ENCODE measurements around the gene USP47.

The USP47 gene

DNA sequence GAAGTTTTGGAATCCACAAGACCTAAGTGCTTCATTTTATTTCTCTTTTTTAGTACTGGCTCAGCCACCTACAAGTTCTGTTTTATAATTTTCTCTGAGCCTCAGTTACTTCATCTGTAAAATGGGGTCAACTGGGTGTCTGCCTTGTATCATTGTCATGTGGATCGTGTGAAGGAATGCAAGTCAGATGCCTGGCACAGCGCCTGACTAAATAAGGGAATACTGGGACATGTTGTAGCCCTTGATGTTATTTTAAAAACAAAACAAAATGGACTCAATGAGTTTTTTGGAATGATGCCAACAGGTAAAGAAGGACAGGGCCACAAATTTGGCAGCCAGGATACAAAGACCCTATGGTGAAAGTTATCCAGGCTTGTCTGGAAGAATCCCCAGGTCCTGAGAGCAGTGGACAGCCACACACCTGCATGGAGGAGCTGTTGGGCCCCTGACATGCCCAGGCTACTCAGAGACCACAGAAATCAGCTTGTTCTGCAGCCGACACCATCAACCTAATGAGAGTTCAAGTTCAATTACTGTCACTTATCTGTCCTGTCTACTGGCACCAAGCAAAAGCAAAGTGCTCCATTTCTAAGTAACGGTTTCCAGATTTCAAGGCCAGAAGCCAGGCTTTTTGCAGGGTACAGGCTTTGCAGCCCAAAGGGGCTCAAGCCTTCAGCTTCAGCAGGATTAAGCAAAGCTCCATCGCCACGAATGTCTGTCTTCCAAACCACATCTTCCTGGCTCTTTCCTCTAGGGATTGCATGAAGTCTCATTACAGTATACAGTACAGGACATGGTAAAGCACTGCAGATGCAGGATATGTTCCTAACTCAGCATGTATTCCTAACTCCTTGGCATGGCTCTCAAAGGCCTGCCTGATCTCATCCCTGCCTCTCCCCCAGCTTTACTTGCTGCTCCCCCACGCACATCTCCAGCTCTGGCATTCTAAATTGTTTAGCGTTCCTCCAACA is 148.3 kb downstream of the USP47 start:
- DNase-seq (ENCODE audit: insufficient read length, low spot score) (no peak), FAIRE-seq (no peak)

DNA sequence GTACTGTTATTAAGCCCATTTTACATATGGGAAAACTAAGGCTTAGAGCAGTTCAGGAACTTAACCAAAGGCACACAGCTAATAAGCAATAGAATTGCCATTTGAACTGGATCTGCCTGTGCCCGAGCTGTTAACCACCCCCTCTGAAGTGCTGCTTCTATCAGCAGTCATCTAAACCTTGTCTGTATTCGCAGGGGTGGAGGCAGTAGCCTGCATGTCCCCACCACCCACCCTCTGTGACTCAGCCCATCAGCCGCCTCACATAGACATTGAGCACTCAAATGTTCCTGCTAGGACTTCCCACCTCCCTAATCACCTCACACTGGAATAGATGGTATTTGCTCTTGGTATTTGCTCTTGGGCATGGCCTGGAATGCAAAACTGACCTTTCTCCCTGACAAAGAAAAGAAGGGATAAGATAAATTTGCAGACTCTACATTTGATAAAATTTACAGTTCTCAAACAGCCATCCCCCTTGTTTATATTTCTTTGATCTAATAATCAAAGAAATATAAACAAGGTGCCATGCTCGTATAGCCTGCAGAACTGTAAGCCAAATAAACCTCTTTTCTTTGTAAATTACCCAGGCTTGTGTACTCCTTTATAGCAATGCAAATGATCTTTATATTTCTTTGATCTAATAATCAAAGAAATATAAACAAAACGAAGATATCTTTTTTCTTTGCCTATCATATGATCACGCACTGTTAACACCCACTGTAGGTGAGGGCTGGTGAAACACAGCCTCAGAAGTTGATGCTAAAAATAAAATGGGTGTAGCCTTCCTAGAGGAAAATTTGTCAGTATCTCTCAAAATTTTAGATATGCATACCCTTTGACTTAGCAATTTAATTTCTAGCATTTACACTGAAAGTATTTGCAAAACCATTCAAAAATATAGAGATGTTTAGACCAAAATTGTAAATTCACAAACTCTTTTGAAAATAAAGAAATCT is 150.8 kb downstream of the USP47 start:
- FAIRE-seq (no peak), DNase-seq (ENCODE audit: insufficient read length, low spot score) (no peak)

GRCh38 chr11:11993839-11994238 is 152.1 kb downstream of the USP47 start:
- DNase-seq (ENCODE audit: insufficient read length, low spot score) = peak; percentile 77
- peak; percentile 86 for FAIRE-seq

GRCh38 chr11:11995601-11996000 is 153.8 kb downstream of the USP47 start:
- DNase-seq (ENCODE audit: insufficient read length, low spot score) (no peak), FAIRE-seq (no peak)

DNA sequence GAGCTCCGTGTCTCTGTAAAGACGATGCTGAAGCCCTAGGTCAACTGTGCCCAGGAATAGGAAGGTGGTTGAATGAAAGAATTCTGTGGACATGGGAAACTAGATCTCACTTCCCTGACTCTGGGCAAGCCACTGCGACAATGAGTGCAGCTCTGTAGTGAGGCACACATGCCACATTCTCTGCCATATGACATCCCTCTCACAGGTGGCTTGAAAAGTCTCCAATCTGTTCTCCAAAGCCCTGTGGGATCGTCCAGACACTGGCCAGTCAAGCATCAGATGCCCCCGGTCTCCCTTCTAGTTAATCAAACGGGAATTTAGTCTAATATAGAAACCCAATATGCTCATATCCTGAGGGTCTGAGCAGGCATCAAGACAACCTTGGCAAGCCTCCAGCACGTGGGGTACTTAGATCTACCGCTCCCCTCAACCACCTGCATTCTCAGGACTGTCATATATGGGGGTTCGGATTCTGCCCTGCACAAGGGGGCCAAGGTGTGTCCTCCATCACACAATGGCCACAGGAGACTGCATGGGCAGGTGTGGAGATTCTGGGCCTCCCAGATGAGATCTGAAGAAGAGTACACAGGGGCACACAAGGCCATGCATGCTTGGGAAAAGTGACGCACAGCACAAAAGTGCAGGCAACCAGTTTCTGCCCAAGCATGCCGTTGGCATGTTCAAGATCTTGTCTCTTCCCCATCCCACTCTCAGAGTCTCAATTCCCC is 154.7 kb downstream of the USP47 start:
- DNase-seq (ENCODE audit: insufficient read length, low spot score) (no peak), FAIRE-seq (no peak)

DNA sequence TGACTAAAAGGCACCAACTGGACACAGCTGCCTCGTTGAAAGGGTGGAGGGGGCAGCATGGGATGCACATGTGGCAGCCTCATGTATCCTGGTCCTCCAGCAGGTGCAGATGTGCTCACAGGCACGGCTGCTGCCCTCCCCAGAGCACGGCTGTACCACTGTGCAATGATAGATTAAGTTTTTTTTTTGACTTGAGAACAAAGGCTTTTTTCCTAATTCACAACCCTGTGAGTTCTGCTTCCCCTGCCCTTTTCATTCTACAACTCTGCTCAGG is 155.2 kb downstream of the USP47 start:
- no peak for DNase-seq (ENCODE audit: insufficient read length, low spot score)
- FAIRE-seq = no peak

- peak; percentile 79 for DNase-seq (ENCODE audit: insufficient read length, low spot score)
- FAIRE-seq = peak; percentile 89
Observed at GRCh38 chr11:11998091-11998781, 156.5 kb downstream of the USP47 start.

DNA sequence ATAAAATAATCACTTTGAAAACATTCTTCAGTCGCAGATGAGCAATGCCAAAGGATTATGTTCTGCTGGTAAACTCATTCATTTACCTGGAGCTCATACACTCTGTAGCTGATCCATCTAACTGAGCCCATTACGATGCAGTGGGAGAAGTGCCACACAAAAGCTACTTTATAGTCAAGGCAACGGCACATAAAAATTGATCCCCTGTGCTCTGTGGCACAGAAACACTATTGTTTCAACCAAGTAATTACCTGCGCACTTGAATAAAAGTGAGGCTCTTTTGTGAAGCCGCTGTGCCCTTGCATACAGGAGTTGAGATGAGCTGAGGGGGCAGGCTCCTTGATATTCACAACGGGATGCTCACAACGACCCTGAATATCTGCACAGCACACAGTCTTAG is 159.4 kb downstream of the USP47 start:
- no peak for FAIRE-seq

GRCh38 chr11:12003336-12003735 is 161.6 kb downstream of the USP47 start:
- DNase-seq (ENCODE audit: insufficient read length, low spot score) = no peak
- FAIRE-seq = no peak

More for the DNA sequence above, 159.4 kb downstream of the USP47 start:
- DNase-seq (ENCODE audit: insufficient read length, low spot score) = no peak

DNA sequence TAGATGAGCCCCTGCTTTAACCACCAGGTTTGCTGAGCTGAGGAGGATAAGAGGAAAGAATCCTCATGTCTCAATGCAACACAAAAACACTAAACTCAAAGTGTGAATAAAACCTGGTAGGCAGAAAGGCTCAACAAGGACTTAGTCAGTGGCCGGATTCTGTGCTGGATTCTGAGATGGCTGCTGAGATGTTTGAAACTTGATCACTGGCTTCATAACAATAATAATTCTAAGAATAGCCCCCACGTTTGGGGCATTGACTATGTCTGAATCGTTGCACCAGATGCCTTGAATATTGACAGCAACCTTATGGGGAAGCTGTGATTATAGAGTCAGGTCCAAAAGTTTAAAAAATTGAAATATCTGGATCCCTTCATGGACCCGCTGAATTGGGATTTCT is 162.0 kb downstream of the USP47 start:
- DNase-seq (ENCODE audit: insufficient read length, low spot score) (no peak), FAIRE-seq (no peak)

DNA sequence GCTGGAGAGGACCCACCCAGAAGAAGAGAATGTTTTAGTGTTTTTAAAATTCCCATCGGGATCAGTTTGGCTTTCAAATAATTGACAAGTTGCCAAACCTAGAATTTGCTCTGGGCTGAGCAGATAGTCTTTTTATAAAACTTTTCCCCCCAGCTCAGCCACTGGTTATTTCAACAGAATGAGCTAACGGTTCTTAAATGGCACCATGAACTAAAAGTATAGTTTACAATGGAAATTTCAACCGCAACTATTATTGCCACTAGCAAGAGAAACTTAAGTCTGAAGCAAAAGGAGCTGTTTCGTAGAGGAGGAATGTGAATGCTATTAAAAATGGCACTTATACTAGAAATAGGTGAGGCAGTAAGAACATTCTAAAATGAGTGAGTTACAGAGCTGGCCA is 163.3 kb downstream of the USP47 start:
- no peak for FAIRE-seq
- no peak for DNase-seq (ENCODE audit: insufficient read length, low spot score)

DNA sequence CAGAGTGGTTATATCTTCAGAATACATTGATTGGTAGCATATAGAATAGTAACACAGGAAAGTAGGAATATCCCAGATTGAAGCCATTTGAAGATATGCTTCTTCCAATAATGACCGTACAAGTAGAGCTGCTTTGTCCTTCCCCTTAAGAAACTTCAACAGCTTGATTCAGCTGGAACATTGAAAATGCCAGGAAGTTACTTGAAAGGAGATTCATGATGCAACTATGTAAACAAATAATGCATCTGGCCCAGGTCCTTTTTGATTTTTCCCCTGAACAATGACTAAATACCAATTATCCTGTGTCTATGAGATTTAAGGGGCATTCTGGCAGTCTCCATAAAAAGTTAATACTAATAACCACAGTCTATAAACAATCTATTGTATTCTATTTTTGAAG is 163.7 kb downstream of the USP47 start:
- DNase-seq (ENCODE audit: insufficient read length, low spot score) (no peak), FAIRE-seq (no peak)

DNA sequence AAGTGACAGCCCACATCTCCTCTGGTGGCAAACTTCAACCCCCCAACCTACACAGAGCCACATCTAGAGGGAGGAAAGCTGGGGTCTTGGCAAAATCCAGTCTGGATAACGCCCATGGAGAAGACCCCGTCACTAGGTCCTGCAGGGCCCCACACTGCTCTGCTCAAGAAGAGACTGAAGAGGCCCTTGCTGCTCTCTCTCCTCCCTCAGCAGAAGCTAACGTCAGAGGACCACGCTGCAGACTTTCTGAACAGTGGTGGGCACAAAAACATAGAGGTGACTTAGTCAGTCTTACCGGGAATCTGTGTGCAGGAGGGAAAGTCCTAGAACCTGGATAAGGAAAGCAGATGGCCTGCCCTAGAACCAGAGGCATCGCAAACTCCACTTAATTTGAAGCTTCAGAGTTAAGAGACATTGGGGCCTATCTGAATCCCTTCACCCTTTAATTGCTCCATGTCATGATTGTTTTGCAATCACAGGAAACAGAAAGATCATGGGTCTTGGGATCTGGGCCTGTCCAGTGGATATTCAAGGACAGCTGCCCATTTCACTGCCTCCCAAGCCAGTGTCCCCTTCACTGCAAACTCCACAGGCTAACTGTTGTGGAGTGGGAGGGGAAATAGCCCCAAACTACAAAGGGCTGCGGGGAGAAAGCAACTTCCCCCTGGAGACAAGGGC is 164.9 kb downstream of the USP47 start:
- peak; percentile 31 for FAIRE-seq
- DNase-seq (ENCODE audit: insufficient read length, low spot score) = no peak

DNA sequence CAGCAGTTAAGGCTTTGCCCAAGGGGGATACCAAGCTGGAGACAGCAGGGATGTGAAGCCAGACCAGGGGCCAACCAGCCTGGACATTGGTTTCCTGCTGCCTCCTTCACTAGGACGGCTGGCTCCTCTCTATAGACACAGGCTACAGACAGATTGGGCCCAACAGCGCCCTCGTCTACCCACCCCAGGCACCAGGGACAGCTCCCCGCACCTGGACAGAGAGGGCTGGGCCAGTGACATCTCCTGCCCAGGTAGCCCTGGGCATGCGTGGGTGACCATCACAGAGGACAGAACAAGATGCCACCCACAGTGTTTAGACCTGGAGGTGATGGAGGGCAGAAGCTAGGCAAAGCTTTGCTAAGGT is 165.4 kb downstream of the USP47 start:
- no peak for FAIRE-seq
- no peak for DNase-seq (ENCODE audit: insufficient read length, low spot score)

DNA sequence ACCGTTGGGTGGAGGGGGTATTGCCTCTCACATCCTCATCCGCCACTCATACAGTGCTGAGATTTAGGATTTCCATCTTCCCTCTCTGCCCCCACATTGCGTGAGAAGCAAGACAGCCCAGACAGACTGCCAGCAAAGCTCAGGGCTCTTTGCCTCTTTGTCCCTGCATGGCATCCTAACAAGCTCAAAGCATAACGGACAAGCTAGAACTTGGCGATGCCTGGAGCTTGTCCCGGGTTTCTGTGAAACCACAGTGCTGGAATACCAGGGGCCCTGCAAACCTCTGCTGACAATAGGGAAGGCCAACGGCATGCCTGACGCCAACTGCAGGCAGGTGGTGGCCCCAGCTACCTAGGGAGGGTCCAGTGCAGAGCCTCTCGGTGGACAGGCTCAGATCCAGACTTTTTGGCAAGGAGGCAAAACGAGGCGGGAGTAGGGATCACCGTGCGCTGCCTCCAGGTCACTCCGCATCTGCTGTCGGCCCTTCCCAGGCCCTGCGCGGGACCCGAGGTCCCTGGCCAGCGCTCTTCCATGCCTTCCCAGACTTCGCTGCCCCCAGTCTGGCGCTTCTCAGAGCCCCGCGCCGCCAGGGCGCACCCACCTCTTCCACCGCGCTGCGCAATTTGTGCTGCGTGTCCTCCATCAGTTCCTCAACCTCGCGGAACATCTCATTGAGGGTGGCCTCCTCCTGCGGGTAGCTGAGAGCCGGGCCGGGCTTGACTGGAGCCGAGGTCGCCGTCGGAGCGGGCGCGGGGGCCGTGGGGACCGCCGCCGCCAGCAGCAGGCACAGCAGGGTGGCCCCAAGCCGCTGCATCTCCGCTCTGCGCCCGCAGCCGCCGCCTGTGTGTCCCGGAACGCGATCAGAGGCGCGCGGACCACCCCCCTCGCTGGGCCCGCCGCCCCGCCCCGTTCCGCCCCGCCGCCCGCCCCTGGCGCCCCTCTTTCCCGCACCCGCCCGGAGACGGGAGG is 166.3 kb downstream of the USP47 start, which contains the start of gene DKK3:
Gene DKK3, minus strand, starts transcription at position 858 of the 969 bp plus-strand sequence. Its CDS starts 44 bp downstream, at position 814.
- FAIRE-seq (peak; percentile 13), DNase-seq (ENCODE audit: insufficient read length, low spot score) (no peak)

Data from HTR-8/SVneo (cell line).